ENCODE measurements around the gene PARP4. TPM values are rescaled to one million over a fixed set of nuclear protein-coding genes. Genes with fewer than 3 reads are reported as not detected.

Gene PARP4
- total RNA-seq, 1 experiment from 2014 or later, result 67.6 TPM

Other genes starting within 250 kb of the PARP4 start
- gene C1QTNF9, start 203.2 kb downstream of the PARP4 start, total RNA-seq (2014; rRNA removed; shearing (Covaris generic)), result not detected in 2 replicates
- gene ATP12A, start 167.6 kb upstream of the PARP4 start, total RNA-seq (2014; rRNA removed; shearing (Covaris generic)), result not detected in 2 replicates

All from M059J (cell line).